DMS79 treated with DMSO at 0.1 percent for 48 hours (cell line): ENCODE data around the gene CHRNG.
"Not testable (repeated sequence)": the region's sequence is repeated elsewhere in the genome, so short reads cannot be mapped to it uniquely, and the experiment has no call there.

Experiments
- DNase-seq: peaks from one replicate; lab custom pipeline; 2025; lab: John Stamatoyannopoulos, UW

CHRNG gene

DNA sequence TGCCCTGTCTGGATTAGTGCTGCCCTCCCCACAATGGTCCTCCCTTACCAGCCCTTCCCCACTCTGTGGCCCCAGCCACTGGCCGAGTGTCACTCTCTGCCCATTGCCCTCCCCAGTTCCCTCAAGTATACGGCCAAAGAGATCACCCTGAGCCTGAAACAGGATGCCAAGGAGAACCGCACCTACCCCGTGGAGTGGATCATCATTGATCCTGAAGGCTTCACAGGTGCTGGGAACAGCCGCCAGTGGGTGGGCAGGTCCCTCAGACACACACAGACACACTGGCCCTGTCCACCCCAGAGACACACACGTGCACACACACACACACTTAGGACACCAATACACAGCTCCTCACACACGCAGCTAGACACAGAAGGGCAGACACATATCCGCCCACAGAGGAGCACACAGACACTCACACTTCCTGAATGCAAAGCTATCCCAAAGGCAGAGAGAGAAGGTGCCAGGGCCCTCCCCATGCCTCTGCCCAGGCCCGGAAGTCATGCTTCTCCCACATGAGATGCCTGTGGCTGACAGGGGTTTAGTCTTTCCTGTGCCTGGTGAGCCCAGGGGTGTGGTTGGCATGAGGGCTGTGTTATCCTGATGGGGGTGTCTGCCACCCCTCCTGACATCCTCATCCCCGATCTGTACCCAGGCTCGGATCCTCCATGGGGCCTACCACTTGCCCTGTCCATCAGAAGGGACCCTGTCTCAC lies 10.6 kb upstream of the CHRNG start:
- DNase-seq: no peak

DNA sequence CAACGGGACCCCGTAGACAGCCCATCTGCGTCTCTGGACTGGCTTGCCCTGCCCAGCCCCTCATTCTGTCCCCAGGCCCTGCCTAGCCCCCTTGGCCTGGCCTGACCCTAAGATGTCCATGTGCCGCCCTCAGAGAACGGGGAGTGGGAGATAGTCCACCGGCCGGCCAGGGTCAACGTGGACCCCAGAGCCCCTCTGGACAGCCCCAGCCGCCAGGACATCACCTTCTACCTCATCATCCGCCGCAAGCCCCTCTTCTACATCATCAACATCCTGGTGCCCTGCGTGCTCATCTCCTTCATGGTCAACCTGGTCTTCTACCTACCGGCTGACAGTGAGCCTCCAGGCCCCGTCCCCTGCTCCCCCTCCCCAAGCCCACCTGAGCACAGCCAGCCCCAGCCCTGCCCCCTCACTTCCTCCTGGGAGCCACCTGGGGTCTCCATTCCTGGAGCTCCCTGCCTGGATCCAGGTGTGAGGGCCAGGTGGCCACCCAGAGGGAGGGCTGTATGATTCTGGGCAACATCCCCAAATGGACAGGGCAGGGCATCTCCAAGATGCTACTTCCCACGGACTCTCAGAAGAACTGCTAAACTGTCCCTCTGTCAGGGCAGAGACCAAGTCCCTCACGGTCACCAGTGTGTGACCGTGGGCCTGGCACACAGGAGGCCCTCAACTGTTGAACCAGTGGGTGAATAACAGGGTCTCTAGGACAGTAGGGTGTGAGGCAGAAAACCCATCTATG lies 9.5 kb upstream of the CHRNG start:
- no peak for DNase-seq

DNA sequence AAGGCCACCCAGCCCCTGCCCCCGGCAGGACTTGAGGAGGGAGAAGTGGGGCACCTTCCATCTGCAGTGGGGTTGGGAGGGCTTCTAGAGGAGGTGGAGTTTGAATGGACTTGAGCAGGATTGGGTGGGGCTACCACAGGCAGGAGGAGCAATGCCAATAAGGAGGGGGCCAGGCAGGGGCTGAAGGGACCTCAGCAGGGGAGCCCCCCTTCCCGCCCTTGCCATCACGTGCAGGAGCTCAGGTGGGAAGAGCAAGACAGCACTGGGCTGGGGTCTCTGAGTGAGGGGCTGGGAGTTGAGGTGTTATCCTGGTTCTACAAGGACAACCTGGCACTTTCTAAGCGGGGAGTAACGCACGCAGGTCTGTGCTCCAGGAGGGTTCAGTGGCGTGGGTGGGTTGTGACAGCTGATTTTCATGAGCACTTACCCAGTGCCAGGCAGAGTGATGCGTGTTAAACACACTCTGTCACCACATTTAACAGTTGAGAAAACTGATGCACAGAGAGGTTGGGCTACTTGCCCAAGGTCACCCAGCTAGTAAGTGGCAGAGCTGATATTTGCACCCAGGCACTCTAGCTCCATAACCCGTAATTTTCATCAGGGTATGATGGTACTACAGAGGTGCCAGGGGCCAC lies 8.7 kb upstream of the CHRNG start:
- no peak for DNase-seq

DNA sequence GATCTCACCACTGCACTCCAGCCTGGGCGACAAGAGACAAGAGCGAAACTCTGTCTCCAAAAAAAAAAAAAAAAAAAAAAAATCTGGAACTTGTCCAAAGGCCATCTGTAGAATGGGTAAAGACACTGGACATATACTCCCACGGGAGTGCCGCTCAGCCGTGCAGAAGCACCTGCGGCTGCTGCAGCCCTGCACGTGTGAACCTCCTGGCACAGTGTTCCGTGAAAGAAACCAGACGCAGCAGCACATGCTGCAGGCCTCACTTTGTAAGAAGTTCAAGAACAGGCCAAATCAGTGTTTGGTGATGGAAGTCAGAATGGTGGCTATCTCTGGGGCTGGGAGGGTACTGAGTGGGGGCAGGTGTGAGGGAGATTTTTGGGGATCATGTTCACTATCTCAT lies 7.1 kb upstream of the CHRNG start:
- DNase-seq: peak; percentile 18

DNA sequence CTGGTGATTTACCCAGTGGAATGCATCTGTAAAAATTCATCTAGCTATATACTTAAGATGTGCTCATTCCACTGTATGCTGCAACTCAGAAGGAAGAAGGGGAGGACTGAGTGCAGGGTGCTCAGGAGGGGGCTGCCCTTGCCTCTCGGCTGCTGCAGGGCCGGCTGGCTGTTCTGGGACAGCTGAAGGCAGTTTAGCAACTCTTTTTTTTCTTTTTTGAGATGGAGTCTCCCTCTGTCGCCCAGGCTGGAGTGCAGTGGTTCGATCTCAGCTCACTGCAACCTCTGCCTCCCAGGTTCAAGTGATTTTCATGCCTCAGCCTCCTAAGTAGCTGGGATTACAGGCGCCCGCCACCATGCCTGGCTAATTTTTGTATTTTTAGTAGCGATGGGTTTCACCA lies 6.7 kb upstream of the CHRNG start:
- DNase-seq: not testable (repeated sequence)

DNA sequence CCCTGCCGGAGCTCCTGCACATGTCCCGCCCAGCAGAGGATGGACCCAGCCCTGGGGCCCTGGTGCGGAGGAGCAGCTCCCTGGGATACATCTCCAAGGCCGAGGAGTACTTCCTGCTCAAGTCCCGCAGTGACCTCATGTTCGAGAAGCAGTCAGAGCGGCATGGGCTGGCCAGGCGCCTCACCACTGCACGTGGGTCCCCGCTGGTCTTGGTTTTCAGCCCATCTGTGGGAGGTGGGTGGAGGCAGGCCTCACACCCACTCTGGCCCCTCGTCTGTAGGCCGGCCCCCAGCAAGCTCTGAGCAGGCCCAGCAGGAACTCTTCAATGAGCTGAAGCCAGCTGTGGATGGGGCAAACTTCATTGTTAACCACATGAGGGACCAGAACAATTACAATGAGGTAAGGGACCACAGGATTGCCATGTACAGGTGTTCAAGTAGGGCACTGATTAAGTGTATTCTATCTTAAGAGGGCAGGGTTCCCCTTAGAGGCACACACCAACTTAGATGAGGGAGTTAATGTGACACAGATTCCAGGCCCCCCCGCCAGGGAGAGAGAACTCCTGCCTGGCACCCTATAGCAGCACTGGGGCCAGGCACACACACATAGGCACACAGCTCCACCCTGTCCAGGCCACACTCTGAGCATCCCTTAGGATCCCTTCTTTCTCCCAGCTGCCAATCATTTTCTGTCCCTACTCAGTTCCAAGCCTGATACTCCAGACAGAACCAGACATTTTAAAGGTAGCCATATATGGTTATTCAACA lies 5.4 kb upstream of the CHRNG start:
- no peak for DNase-seq

DNA sequence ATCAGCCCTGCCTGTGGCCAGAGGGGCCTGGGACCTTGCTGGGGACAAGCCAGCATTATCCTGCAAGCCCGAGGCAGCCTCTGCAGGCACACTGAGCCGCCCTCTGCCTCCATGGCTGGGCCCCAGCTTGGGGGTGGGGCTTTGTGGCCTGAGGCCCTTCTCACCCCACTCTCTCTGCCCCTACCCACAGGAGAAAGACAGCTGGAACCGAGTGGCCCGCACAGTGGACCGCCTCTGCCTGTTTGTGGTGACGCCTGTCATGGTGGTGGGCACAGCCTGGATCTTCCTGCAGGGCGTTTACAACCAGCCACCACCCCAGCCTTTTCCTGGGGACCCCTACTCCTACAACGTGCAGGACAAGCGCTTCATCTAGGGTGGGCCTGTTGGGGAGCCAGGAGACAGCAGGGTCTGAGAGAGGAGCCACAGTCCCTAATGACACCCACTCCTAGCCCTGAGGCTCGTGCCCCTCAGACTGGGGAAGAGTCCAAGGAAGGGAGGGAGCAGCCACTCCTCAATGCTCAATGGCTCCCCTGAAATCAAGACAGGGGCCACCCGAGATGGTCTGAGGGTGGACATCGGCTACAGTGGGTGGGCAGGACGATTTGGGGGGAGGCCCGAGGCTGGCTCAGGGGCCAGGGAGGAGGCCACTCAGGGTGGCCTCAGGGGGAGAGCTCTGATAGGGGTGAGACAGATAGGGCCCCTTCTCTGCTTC lies 4.4 kb upstream of the CHRNG start:
- no peak for DNase-seq

DNA sequence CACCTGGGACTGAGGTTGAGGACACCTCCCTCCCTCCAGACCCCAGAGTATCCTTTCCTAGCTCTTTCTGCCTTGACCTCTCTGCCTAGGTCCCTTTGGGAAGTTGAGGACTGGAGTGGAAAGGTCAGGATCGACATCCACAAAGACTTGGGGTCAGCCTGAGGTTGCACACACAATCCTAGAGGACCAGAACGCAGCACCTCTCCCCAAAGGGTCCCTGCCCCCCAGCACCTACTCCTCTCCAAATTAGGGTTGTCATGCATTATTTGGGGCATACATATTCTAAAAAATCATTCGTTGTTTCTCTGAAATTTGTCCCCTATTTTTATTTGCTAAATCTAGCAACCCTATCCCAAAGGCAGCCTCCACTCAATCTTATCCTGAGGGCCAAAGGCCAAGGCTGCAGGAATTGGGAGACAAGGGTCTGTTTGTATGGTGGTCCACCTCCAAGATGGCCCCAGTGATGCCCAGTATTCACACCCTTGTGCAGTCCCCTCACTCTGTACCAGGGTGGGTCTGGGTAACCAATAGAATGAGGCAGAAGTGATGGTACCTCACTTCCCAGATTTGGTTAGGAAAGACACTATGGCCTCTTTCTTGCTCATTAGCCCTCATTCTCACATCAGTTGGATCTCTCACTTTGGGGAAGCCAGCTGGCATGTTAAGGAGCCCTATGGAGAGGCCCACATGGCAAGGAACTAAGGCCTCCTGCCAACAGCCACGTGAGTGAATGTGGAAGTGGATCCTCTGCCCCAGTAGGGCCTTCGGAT lies 3.5 kb upstream of the CHRNG start:
- DNase-seq: no peak

DNA sequence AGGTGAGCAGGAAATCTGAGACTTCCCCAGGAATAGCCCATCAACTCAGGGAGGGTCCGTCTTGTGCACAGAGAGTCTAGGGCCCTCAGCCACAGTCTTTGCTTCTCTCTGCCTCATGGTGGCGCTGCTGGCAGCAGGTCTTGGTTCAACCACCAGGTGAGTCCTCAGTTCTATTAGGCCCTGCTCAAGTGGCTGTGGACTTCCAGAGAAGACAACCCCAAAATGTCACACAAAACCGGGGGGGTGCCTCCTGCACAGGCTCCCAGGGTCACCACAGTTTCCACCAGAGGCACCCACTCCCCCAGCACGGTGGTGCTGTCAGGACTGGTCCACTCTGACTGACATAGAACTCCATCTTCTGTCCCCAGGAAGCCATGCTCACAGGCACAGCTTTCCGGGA lies 2.4 kb upstream of the CHRNG start:
- DNase-seq: no peak

DNA sequence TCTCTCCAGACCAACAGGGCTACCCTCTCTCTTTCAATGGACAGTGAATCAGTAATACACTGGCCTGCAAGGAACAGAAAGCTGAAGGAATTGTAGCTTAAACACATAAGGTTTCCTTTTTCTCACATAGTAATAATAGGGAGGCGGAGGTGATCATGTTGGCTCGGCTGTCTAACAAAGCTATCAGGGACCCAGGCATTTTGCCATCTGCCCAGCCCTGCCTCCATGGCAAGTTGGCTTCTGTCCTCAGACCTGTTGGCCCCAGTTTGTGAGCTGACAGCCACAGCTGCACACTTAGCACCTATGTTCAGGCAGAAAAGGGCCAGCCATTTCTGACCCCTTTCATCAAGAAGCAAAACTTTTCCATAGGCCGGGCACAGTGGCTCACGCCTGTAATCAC lies 2.0 kb upstream of the CHRNG start:
- DNase-seq: no peak

DNA sequence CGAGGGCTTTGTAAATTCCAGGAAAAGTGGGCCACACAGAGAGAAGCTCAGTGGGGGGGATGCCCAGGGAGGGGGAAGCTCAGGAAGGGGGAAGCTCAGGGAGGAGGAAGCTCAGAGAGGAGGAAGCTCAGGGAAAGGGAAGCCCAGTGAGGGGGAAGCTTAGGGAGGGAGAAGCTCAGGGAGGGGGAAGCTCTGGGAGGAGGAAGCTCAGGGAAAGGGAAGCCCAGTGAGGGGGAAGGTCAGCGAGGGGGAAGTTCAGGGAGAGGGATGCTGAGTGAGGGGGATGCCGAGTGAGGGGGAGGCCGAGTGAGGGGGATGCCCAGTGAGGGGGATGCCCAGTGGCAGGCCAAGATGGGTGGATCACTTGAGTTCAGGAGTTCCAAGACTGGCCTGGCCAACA lies 821 bp upstream of the CHRNG start:
- DNase-seq: no peak

DNA sequence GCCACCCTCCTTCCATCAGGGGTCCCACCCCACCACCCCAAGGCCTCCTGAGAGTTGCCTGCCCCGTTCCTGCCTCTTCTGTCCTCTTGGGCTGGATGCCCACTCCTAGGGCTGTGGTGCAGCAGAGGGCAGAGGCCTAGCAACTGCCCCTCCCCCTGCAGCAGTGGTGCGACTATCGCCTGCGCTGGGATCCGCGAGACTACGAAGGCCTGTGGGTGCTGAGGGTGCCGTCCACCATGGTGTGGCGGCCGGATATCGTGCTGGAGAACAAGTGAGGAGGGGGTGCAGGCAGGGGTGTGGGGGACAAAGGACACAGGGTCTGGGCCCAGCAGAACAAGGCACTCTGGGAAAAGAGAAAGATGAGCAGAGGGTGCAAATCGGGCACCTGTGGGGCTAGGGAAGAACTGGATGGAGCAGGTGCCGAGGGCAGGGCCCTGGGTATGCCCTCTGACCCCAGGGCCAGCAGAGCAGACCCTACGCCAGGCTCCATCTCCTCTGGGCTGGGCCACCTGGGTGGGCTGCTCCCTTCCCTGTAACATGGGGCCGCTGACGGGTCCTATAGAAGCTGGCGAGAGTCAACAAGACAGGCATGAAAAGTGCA lies 1.0 kb downstream of the CHRNG start:
- DNase-seq: no peak

DNA sequence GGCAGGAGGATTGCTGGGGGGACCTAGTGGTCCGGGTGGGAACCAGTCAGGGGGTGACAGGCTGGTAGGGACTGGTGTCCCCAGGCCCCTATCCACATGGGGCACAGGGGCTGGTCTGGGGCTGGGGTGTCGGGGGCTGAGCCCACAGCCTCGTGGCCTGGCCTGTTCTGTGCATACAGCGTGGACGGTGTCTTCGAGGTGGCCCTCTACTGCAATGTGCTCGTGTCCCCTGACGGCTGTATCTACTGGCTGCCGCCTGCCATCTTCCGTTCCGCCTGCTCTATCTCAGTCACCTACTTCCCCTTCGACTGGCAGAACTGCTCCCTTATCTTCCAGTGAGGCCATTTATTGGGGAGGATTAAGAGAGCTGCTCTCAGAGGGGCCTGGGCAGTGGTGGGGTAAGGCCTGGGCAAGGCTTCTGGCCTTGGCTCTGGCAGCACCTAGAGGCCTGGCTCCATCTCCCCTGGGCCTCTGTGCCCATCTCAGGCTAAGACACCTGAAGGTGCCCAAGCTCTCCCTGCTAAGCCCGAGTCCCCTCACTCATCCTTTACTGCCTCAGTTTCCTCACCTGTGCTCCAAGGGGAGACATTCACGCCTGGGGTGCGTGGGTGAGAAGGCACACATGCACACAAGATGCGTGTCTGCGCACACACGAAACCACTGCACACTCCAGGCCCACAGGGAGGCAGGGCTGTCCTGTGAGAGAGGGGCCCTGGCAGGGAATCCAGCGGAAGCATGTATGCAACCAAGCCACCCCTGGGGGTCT lies 1.9 kb downstream of the CHRNG start:
- no peak for DNase-seq

DNA sequence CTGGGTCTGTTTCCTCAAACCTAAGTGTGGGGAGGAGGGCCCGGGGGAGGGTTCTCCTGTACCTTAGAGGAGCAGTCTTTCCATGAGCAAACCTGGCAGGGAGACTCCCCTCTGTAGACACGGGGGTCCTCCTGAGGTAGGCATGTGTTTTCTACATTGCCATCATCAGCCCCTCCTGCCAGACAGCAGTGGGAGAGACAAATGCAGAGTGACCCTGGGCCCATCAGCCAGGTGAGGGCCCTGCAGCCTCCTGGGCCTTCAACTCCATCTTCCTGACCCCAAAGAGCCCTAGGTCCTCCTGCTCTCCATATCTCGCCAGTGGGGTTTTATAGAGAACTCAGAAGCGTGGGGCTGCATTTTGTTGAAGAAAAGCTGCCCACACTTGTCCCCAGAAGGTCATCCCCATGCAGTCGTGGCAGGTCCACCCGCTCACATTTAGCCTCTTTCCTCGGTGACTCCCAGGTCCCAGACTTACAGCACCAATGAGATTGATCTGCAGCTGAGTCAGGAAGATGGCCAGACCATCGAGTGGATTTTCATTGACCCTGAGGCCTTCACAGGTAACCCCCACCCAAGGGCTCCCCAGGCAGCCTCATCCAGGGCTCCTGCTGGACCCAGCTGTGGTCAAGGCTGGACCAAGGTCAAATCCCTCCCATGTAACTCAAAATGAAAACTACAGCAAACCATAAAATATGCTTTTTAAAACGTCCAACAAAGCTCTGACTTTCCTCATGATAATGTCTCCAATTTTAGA lies 2.6 kb downstream of the CHRNG start:
- no peak for DNase-seq

DNA sequence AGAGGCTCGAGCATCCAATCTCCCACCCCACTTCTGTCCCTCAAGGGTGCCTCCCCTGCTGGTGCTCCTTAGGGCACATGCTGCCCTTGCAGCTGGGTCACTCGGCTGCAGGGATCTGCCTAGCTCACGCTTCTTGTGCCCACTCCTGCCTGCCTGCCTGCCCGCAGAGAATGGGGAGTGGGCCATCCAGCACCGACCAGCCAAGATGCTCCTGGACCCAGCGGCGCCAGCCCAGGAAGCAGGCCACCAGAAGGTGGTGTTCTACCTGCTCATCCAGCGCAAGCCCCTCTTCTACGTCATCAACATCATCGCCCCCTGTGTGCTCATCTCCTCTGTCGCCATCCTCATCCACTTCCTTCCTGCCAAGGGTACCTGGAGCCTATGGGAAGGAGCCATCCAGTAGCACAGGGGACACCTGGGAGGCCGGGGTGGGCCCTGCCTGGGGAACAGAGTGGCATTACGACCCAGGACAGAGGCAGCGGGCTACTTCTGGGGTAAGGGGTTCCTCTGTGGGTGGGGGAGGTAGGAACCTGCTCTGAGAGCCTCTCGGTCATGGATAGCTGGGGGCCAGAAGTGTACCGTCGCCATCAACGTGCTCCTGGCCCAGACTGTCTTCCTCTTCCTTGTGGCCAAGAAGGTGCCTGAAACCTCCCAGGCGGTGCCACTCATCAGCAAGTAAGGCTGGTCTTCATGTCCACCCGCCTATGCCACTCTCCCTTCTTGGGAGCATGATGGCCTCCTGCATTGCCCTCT lies 3.4 kb downstream of the CHRNG start:
- DNase-seq: no peak

DNA sequence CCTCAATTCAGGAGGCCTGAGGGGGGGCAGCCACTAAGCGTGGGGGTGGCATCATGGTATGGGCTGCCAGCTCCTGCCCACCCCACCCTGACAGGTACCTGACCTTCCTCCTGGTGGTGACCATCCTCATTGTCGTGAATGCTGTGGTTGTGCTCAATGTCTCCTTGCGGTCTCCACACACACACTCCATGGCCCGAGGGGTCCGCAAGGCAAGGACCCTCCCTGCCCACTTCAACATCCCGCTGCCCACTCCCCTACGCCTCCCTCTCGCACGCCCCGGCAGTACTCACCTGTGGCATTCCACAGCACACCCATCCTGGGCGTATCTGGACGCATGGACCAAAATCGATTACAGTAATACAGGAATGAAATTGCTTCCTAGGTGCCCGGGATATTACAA lies 4.0 kb downstream of the CHRNG start:
- DNase-seq: no peak

DNA sequence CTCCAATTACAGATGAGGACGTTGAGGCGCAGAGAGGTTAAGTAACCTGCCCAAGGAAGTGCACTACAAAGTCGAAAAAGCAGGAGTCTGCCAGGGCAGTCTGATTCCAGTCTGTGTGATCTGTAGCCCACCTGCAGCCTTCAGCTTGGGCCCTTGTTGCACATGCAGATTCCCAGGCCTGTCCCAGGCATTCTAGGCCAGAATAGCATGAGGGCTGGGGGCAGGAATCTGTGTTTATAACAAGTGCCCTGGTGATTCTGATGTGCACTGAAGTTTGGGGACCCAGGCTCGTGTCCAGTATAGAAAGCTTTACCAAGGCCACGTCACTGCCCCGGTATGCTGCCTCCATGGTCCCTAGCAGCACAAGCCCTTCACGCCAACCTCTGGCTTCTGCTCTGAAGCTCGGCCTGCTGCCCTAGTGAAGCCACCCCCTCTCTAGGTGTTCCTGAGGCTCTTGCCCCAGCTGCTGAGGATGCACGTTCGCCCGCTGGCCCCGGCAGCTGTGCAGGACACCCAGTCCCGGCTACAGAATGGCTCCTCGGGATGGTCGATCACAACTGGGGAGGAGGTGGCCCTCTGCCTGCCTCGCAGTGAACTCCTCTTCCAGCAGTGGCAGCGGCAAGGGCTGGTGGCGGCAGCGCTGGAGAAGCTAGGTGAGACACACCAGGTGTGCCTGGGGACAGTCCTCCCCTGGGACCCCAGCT lies 4.6 kb downstream of the CHRNG start:
- no peak for DNase-seq

DNA sequence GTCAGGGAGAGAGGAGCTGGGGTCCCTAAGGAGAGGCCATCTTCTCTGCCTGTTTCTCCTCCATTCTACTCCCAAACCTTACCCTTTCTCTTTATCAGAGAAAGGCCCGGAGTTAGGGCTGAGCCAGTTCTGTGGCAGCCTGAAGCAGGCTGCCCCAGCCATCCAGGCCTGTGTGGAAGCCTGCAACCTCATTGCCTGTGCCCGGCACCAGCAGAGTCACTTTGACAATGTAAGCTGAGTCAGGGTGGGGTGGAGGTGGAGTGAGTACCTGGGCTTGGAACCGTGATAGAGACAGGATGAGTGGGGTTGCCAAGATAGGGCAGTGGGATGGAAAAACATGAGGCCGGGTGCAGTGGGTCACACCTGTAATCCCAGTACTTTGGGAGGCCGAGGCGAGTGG lies 5.2 kb downstream of the CHRNG start:
- no peak for DNase-seq
